Stimulated activated CD8-positive, alpha-beta memory T cell treated with anti-CD3 and anti-CD28 coated beads, Interleukin-4, amount 100 ng/mL, for 4 hours (primary cell): ENCODE measurements around the gene SMOC1.

Source experiments
- DNase-seq, 2 donors: peaks; one replicate each; pipeline ENCODE4 v3.0.0-alpha.2; 2020; ENCODE audit warnings: low read depth in 2 of 2, low spot score in 1 of 2

Gene SMOC1

GRCh38 chr14:69941768-69942742, 62.8 kb downstream of the SMOC1 start:
- DNase-seq: no peak

GRCh38 chr14:69943084-69943780, 64.0 kb downstream of the SMOC1 start:
- DNase-seq: no peak

GRCh38 chr14:69945347-69945746, 66.1 kb downstream of the SMOC1 start:
- DNase-seq: no peak

GRCh38 chr14:69945912-69946311, 66.7 kb downstream of the SMOC1 start:
- no peak for DNase-seq

- no peak for DNase-seq
Measured at GRCh38 chr14:69948351-69948750, 69.1 kb downstream of the SMOC1 start.

- no peak for DNase-seq
Measured at GRCh38 chr14:69951263-69951662, 72.0 kb downstream of the SMOC1 start.

GRCh38 chr14:69951935-69952334, 72.7 kb downstream of the SMOC1 start:
- no peak for DNase-seq

- DNase-seq: no peak
Measured at GRCh38 chr14:69953266-69953915, 74.2 kb downstream of the SMOC1 start.

- DNase-seq: no peak
Measured at GRCh38 chr14:69955855-69956845, 76.9 kb downstream of the SMOC1 start.

GRCh38 chr14:69956970-69957369, 77.8 kb downstream of the SMOC1 start:
- no peak for DNase-seq

GRCh38 chr14:69957986-69958385, 78.8 kb downstream of the SMOC1 start:
- no peak for DNase-seq

- no peak for DNase-seq
Measured at GRCh38 chr14:69959136-69959535, 79.9 kb downstream of the SMOC1 start.

GRCh38 chr14:69960296-69960695, 81.1 kb downstream of the SMOC1 start:
- DNase-seq: no peak

GRCh38 chr14:69963966-69964365, 84.8 kb downstream of the SMOC1 start:
- no peak for DNase-seq

GRCh38 chr14:69964841-69965240, 85.6 kb downstream of the SMOC1 start:
- DNase-seq: no peak

GRCh38 chr14:69968132-69968531, 88.9 kb downstream of the SMOC1 start:
- DNase-seq: no peak

- no peak for DNase-seq
Measured at GRCh38 chr14:69968681-69969080, 89.5 kb downstream of the SMOC1 start.

GRCh38 chr14:69972755-69973154, 93.5 kb downstream of the SMOC1 start:
- DNase-seq: no peak

GRCh38 chr14:69973846-69974245, 94.6 kb downstream of the SMOC1 start:
- DNase-seq: no peak

GRCh38 chr14:69979882-69980281, 100.7 kb downstream of the SMOC1 start:
- no peak for DNase-seq
